Nucleus accumbens (tissue), 56 donors: ENCODE data around the gene TLCD3B.

Experiments
- DNase-seq, 56 donors: peaks; one replicate each; lab custom pipeline; 2025; lab: John Stamatoyannopoulos, UW

TLCD3B gene

GRCh38 chr16:30006659-30007377, 24.3 kb downstream of the TLCD3B start:
- DNase-seq: no peak

GRCh38 chr16:30006095-30006473, 25.0 kb downstream of the TLCD3B start:
- no peak for DNase-seq

GRCh38 chr16:30005341-30006094, 25.6 kb downstream of the TLCD3B start:
- DNase-seq: peak in 8 of 56 donors; percentile 6 to 25 (median 12)

- DNase-seq: no peak
These were observed 26.2 kb downstream of the TLCD3B start for GRCh38 chr16:30004811-30005242.

GRCh38 chr16:30004424-30004776, 26.7 kb downstream of the TLCD3B start:
- DNase-seq: no peak

GRCh38 chr16:30003670-30004423, 27.2 kb downstream of the TLCD3B start:
- no peak for DNase-seq

GRCh38 chr16:30002614-30003346, 28.3 kb downstream of the TLCD3B start:
- no peak for DNase-seq

- no peak for DNase-seq
These were observed 30.1 kb downstream of the TLCD3B start for GRCh38 chr16:30000735-30001631.

GRCh38 chr16:29999605-30000004, 31.5 kb downstream of the TLCD3B start:
- DNase-seq: no peak

- no peak for DNase-seq
These were observed 34.3 kb downstream of the TLCD3B start for GRCh38 chr16:29996766-29997250.

- DNase-seq: peak; percentile 82 to 100 (median 98)
These were observed 34.9 kb downstream of the TLCD3B start, which contains the start of gene INO80E for GRCh38 chr16:29995911-29996765. INO80E (plus strand) TSS chr16:29996241; CDS start chr16:29996311, 70 bp downstream.

GRCh38 chr16:29995324-29995910, 35.7 kb downstream of the TLCD3B start, which contains the start of gene HIRIP3:
HIRIP3 (minus strand) TSS chr16:29995617; CDS start chr16:29995605, 12 bp downstream.
- peak in 54 of 56 donors; percentile 32 to 94 (median 83) for DNase-seq

- peak in 7 of 56 donors; percentile 40 to 72 (median 60) for DNase-seq
These were observed 36.3 kb downstream of the TLCD3B start for GRCh38 chr16:29994600-29995323.

GRCh38 chr16:29993903-29994599, 37.0 kb downstream of the TLCD3B start:
- no peak for DNase-seq

- DNase-seq: no peak
These were observed 37.7 kb downstream of the TLCD3B start for GRCh38 chr16:29993191-29993902.
